ENCODE data around the gene ENTPD2.

ENTPD2 gene

DNA sequence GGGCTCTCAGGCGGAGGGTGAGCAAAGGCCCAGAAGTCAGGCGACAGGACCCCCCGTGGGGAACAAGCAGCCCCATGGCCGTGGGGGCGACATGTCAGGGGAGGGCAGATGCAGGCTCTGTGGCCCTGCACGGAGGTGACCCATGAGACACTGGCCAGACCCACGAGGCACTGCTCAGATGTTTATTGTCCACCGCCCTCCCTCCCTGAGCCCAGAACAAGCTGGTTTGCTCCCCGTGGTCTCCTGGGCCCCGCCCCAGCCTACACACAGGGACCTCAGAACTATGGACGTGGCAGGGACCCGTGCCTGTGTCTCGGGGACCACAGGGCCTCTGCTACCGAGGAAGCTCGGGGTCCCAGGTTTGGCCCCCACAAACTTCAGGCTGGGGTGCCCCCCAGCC, 23.9 kb downstream of the ENTPD2 start:
- TF ChIP-seq, protein P1, sequence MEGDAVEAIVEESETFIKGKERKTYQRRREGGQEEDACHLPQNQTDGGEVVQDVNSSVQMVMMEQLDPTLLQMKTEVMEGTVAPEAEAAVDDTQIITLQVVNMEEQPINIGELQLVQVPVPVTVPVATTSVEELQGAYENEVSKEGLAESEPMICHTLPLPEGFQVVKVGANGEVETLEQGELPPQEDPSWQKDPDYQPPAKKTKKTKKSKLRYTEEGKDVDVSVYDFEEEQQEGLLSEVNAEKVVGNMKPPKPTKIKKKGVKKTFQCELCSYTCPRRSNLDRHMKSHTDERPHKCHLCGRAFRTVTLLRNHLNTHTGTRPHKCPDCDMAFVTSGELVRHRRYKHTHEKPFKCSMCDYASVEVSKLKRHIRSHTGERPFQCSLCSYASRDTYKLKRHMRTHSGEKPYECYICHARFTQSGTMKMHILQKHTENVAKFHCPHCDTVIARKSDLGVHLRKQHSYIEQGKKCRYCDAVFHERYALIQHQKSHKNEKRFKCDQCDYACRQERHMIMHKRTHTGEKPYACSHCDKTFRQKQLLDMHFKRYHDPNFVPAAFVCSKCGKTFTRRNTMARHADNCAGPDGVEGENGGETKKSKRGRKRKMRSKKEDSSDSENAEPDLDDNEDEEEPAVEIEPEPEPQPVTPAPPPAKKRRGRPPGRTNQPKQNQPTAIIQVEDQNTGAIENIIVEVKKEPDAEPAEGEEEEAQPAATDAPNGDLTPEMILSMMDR (IDR thresholded peaks at IDR 0.05; ENCODE audit: low read depth, low read length, missing control alignments) = no peak
- in situ Hi-C loops (cut with HindIII; ENCODE audit: low pct_ligation_motif_present, low sequenced_read_pairs) = loop anchor here (25.0 kb wide), 2 partner anchors 93 to 218 kb away; partner anchors contain the start of genes C8G, FBXW5 and RABL6
- Histone ChIP-seq H3K27ac (no peak overlapping the region), H3K36me3 (replicated peaks) (no peaks in the 10 kb centered on the region), H3K27me3 (replicated peaks) (no peaks in the 10 kb centered on the region), H3K4me3 (ENCODE audit: low read depth, low read length) (no peak overlapping the region)
- no peak for DNase-seq

DNA sequence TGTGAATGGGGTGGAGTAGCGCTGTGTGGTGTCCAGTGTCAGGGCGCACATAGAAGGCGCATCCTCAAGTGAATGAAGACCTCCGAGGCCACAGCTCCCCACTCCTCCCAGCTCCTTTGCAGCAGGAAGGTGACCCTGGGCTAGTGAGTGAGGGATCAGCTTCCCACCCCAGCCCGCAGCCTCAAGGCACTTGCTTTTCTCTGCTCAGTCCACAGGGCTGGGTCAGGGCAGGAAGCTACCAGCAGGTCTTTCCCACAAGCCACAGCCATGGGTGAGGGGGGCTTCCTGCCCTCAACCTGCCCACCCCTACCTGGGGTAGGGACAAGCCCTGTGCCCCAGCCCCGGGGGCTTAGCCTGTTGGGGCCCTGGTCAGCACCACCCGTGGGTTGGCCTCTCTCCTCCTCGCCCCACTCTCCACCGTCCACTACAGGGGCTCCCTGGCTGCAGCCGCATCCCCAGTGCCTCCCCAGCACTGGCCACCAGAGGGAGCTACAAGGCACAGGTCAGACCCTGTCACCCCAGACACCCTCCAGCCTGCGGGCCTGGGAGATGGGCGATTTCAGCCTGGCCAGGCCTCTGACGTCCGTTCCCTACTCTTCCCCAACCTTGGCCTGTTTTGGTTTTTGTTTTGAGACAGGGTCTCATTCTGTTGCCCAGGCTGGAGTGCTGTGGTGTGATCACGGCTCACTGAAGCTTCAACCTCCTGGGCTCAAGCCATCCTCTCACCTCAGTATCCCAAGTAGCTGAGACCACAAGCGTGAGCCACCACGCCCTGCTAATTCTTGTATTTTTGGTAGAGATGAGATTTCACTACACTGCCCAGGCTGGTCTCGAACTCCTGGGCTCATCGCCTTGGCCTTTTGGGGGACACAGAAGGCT, 24.6 kb downstream of the ENTPD2 start:
- no peak overlapping the region for H3K4me3 ChIP-seq (ENCODE audit: low read depth, low read length)
- TF ChIP-seq, protein P1 (IDR thresholded peaks at IDR 0.05; ENCODE audit: low read depth, low read length, missing control alignments) = peak; percentile 95

DNA sequence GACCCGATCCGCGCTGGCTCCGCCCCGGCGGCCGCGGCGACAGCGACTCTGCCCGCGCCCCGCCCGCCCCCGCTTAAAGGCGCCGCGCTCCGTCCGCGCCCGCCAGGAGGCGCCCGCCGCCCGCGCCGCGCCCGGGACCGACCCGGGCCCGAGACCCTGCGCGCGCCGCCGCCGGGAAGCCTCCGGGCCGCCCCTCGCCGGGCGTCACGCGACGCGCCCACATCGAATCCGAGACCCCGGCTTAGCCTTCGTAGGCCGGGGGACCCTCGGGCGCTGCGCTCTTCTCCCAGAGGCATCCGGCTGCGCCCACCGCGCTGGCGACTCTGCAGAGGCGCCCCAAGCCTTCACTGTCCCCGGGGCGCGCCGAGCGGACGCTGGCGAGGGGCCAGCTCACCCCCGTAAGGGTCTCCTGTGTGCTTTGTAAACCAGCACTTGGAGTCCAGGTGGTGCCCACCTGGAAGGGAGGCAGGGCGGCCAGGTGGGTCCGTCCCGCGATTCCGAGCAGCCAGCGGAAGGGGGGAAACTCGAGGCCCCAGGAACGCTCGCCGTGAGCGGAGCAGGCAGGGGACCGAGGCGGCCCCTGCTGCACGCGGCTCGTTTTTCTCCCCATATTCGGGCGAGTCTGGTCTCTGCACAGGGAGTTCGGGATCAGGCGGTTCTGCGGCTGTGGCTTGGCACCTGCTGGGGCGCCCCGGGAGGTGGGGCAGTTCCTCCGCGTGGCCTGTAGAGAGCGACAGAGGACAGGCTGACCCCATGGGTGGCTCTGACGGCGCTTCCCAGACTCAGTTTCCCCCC, 25.4 kb downstream of the ENTPD2 start:
- H3K27ac ChIP-seq = no peak overlapping the region
- peak overlapping the region; percentile 48 for H3K4me3 ChIP-seq (ENCODE audit: low read depth, low read length)
- DNase-seq = no peak
- no peaks in the 10 kb centered on the region for H3K27me3 ChIP-seq (replicated peaks)
- in situ Hi-C loops (cut with HindIII; ENCODE audit: low pct_ligation_motif_present, low sequenced_read_pairs) = loop anchor here (25.0 kb wide), 2 partner anchors 91 to 216 kb away; partner anchors contain the start of genes C8G, FBXW5 and RABL6
- H3K36me3 ChIP-seq (replicated peaks) = no peaks in the 10 kb centered on the region
- TF ChIP-seq, protein P1 (IDR thresholded peaks at IDR 0.05; ENCODE audit: low read depth, low read length, missing control alignments) = peak; percentile 59

More for the DNA sequence above, 24.6 kb downstream of the ENTPD2 start:
- H3K36me3 ChIP-seq (replicated peaks) = no peaks in the 10 kb centered on the region
- in situ Hi-C loops (cut with HindIII; ENCODE audit: low pct_ligation_motif_present, low sequenced_read_pairs) = loop anchor here (25.0 kb wide), 2 partner anchors 92 to 217 kb away; partner anchors contain the start of genes C8G, FBXW5 and RABL6
- no peaks in the 10 kb centered on the region for H3K27me3 ChIP-seq (replicated peaks)
- DNase-seq = peak; percentile 49
- no peak overlapping the region for H3K27ac ChIP-seq

DNA sequence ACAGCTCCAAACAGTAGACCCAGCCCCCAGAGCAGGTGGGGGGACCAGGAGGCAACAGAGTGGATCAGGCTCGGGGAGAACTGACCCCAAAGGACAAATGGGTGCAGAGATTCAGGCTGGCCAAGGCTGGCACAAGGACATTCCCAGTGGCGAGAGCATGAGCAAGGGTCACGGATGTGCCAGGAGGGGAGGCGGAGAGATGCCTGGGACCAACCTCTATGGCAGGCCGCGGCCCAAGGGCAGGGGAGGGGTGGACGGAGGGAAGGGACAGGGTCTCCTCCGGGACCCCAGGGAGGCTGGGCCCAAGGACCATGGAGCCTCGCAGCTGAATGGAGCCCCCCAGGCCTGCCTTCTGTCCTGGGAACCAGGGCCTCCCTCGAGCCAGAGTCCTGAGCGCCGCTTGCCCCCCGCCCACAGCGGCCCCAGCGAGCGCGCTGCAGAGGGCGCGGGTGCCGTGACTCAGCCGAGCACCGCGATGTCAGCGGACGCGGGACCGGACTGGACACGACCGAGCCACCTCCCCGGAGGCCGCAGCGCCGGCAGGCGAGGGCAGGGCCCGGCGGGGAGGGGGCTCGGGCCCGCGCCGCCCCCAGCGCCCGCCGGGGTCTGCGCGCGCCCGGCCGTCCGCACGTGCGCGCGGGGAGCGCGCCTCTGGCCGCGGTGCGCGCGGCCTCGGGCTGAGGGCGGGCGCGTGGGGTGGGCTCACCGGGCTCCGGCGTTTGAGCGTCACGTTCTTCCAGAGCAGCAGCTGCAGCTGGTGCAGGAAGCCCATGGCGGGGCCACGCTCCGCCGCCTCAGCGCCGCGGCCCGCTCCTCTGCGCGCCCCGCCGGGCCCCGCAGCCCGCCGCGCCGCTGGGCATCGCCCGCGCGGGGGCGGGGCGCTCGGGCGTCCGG, 26.2 kb downstream of the ENTPD2 start, which contains the start of gene ABCA2:
ABCA2 (minus strand) TSS at position 869 of the 894 bp plus-strand sequence; CDS start at position 772, 97 bp downstream.
- TF ChIP-seq, protein P1 (IDR thresholded peaks at IDR 0.05; ENCODE audit: low read depth, low read length, missing control alignments) = no peak
- Histone ChIP-seq H3K27me3 (replicated peaks) (no peaks in the 10 kb centered on the region), H3K27ac (no peak within 1 kb of the TSS), H3K36me3 (replicated peaks) (no peaks in the 10 kb centered on the region), H3K4me3 (ENCODE audit: low read depth, low read length) (peak within 1 kb of the TSS; percentile 48)
- in situ Hi-C loops (cut with HindIII; ENCODE audit: low pct_ligation_motif_present, low sequenced_read_pairs) = loop anchor here (25.0 kb wide), 2 partner anchors 90 to 215 kb away; partner anchors contain the start of genes C8G, FBXW5 and RABL6
- DNase-seq = no peak

DNA sequence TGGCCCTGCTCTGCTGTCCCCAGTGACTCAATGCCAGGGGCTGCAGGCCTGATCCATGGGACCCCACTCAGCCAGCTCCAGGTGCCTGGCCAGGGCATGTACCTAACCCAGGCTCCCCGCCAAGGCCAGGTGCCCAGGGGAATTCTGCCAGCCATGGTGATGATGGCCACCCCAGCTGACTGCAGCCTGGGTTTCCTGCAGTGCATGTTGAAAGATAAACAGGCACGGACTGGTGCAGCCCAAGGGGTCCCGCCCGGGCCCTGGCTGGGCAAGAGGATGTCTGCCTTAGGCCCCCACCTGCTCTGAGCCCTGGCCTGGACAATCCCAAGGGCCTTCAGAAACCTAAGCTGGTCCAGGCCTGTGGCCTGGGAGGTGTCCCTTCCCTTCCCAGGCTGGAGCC, 27.0 kb downstream of the ENTPD2 start:
- in situ Hi-C loops (cut with HindIII; ENCODE audit: low pct_ligation_motif_present, low sequenced_read_pairs) = loop anchor here (25.0 kb wide), 2 partner anchors 90 to 215 kb away; partner anchors contain the start of genes C8G, FBXW5 and RABL6
- no peak for DNase-seq

More for the DNA sequence above, 27.0 kb downstream of the ENTPD2 start:
- TF ChIP-seq, protein P1 (IDR thresholded peaks at IDR 0.05; ENCODE audit: low read depth, low read length, missing control alignments) = no peak
- no peaks in the 10 kb centered on the region for H3K36me3 ChIP-seq (replicated peaks)
- no peaks in the 10 kb centered on the region for H3K27me3 ChIP-seq (replicated peaks)
- H3K4me3 ChIP-seq (ENCODE audit: low read depth, low read length) = no peak overlapping the region
- no peak overlapping the region for H3K27ac ChIP-seq

Data from brain microvascular endothelial cell (primary cell).